ENCODE results near the gene CCDC160.

DNA sequence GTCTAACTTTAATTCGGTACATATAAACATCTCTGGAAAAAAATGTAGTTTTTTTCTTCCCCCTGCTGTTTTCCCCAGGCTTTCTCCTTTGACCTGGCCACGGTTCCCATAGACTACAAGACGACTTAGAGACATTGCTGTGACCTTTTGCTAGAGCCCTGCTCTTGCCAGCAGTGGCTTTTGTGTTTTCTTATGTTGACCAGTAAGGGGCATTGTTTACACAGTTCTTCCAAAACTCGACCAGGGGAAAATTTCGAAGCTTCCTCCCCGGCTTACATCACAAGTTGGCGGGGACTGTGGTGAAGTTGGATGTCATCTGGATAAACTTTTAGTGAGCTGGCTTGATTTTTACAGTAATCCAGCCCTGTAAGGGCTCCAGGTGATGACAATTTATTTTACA is 9.3 kb downstream of the CCDC160 start:
- TF ChIP-seq, protein P1, sequence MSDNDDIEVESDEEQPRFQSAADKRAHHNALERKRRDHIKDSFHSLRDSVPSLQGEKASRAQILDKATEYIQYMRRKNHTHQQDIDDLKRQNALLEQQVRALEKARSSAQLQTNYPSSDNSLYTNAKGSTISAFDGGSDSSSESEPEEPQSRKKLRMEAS (IDR thresholded peaks at IDR 0.05) = no peak
- no peak for TF ChIP-seq EP300 (IDR thresholded peaks at IDR 0.05; ENCODE audit: borderline replicate concordance)
- TF ChIP-seq, protein P2, sequence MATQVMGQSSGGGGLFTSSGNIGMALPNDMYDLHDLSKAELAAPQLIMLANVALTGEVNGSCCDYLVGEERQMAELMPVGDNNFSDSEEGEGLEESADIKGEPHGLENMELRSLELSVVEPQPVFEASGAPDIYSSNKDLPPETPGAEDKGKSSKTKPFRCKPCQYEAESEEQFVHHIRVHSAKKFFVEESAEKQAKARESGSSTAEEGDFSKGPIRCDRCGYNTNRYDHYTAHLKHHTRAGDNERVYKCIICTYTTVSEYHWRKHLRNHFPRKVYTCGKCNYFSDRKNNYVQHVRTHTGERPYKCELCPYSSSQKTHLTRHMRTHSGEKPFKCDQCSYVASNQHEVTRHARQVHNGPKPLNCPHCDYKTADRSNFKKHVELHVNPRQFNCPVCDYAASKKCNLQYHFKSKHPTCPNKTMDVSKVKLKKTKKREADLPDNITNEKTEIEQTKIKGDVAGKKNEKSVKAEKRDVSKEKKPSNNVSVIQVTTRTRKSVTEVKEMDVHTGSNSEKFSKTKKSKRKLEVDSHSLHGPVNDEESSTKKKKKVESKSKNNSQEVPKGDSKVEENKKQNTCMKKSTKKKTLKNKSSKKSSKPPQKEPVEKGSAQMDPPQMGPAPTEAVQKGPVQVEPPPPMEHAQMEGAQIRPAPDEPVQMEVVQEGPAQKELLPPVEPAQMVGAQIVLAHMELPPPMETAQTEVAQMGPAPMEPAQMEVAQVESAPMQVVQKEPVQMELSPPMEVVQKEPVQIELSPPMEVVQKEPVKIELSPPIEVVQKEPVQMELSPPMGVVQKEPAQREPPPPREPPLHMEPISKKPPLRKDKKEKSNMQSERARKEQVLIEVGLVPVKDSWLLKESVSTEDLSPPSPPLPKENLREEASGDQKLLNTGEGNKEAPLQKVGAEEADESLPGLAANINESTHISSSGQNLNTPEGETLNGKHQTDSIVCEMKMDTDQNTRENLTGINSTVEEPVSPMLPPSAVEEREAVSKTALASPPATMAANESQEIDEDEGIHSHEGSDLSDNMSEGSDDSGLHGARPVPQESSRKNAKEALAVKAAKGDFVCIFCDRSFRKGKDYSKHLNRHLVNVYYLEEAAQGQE (IDR thresholded peaks at IDR 0.05; ENCODE audit: low read depth) = no peak
- no peak for TF ChIP-seq CREB1 (IDR thresholded peaks at IDR 0.05; ENCODE audit: low read depth)
- no peak for TF ChIP-seq CEBPB (IDR thresholded peaks at IDR 0.05)
- no peak for TF ChIP-seq EGR1 (IDR thresholded peaks at IDR 0.05)
- TF ChIP-seq TEAD4 (IDR thresholded peaks at IDR 0.05) = no peak
- TF ChIP-seq FOXM1 (IDR thresholded peaks at IDR 0.05; ENCODE audit: borderline replicate concordance, low read depth) = no peak
- no peak for TF ChIP-seq YY1 (IDR thresholded peaks at IDR 0.05; ENCODE audit: low read depth)
- TF ChIP-seq TAF1 (IDR thresholded peaks at IDR 0.05; ENCODE audit: low read depth) = no peak
